H1 (cell line): ENCODE measurements around the gene CAPN3. TPM values are rescaled to one million over a fixed set of nuclear protein-coding genes. Genes with fewer than 3 reads are reported as not detected.

Experiments used
- CTCF ChIA-PET: fragments of 300-600 bp; sonication (Branson Sonifier 250); formaldehyde crosslinking; loops from one replicate; lab custom pipeline; 2021; ENCODE audit not compliant: partially characterized antibody; lab: Charles Lee
- POLR2A ChIA-PET: fragments of 300-600 bp; sonication (Branson Sonifier 250); formaldehyde crosslinking; loops from one replicate; lab custom pipeline; 2021; ENCODE audit warnings: inconsistent platforms; ENCODE audit not compliant: partially characterized antibody; lab: Charles Lee
- DNase-seq, 2 experiments: peaks; one replicate each; pipeline versions ENCODE4 v3.0.0 to v3.0.0-alpha.2; 2010 to 2022; ENCODE audit warnings: low spot score in 2 of 2, low read depth in 1 of 2, mixed read lengths in 1 of 2
- FAIRE-seq: peaks from 2 replicates; lab custom pipeline; 2011; peaks lifted over from hg19 to GRCh38; lab: Jason Lieb, UNC
- H2AFZ ChIP-seq: 2 replicates; pipeline ENCODE4 v1.8.1; 2012; ENCODE audit warnings: low read length, inconsistent platforms
- H2AK5ac ChIP-seq: 2 replicates; pipeline ENCODE4 v1.6.1; 2013; ENCODE audit warnings: low read depth, low read length
- H2BK120ac ChIP-seq: replicated peaks from 2 replicates; pipeline ENCODE3; 2013; ENCODE audit warnings: low read depth, low read length, inconsistent platforms
- H2BK12ac ChIP-seq: 2 replicates; pipeline ENCODE4 v1.6.1; 2013; ENCODE audit warnings: low read depth, low read length
- H2BK15ac ChIP-seq: 2 replicates; pipeline ENCODE4 v1.6.1; 2013; ENCODE audit warnings: low read length
- H2BK20ac ChIP-seq: 2 replicates; pipeline ENCODE4 v1.6.1; 2013; ENCODE audit warnings: low read length
- H2BK5ac ChIP-seq: 2 replicates; pipeline ENCODE4 v1.6.1; 2013; ENCODE audit warnings: low read depth, low read length
- H3K14ac ChIP-seq: 2 replicates; pipeline ENCODE4 v1.6.1; 2013; ENCODE audit warnings: inconsistent platforms; ENCODE audit not compliant: insufficient read length
- H3K18ac ChIP-seq: 2 replicates; pipeline ENCODE4 v1.6.1; 2013; ENCODE audit warnings: low read length; ENCODE audit errors: extremely low read depth
- H3K23ac ChIP-seq: 2 replicates; pipeline ENCODE4 v1.6.1; 2013; ENCODE audit warnings: inconsistent platforms; ENCODE audit not compliant: insufficient read length
- H3K23me2 ChIP-seq: 2 replicates; pipeline ENCODE4 v1.6.1; 2013; ENCODE audit warnings: low read depth, low read length
- H3K27ac ChIP-seq: 2 replicates; pipeline ENCODE4 v1.6.1; 2011; ENCODE audit warnings: low read depth, low read length, inconsistent platforms
- H3K27me3 ChIP-seq, 4 experiments: replicated peaks in 1 of 4; 1 replicate in 1 of 4; 2 replicates in 3 of 4; pipeline versions ENCODE4 v1.6.1 to v1.8.1; 2011 to 2013; ENCODE audit warnings: low read length in 3 of 4, mild to moderate bottlenecking in 3 of 4, inconsistent platforms in 2 of 4, mixed read lengths in 2 of 4, moderate library complexity in 1 of 4; ENCODE audit not compliant: control insufficient read depth in 3 of 4, insufficient read depth in 3 of 4; ENCODE audit errors: extremely low read depth in 1 of 4
- H3K36me3 ChIP-seq, 4 experiments: 2 replicates each; pipeline versions ENCODE4 v1.6.1 to v1.8.1; 2011 to 2013; ENCODE audit warnings: mild to moderate bottlenecking in 4 of 4, low read length in 3 of 4, moderate library complexity in 2 of 4, control low read depth in 1 of 4, inconsistent platforms in 1 of 4; ENCODE audit not compliant: insufficient read depth in 4 of 4, control insufficient read depth in 2 of 4
- H3K4ac ChIP-seq: replicated peaks from 2 replicates; pipeline ENCODE3; 2013; ENCODE audit warnings: low read length, low read depth, mixed read lengths, inconsistent platforms; ENCODE audit not compliant: insufficient read length
- H3K4me1 ChIP-seq, 4 experiments: replicated peaks in 1 of 4; 1 replicate in 1 of 4; 2 replicates in 3 of 4; pipeline versions ENCODE4 v1.6.1 to v1.8.1; 2011 to 2013; ENCODE audit warnings: low read length in 3 of 4, inconsistent platforms in 2 of 4, mixed read lengths in 1 of 4; ENCODE audit not compliant: insufficient read depth in 4 of 4, control insufficient read depth in 3 of 4
- H3K4me2 ChIP-seq, 2 experiments: 2 replicates each; pipeline versions ENCODE4 v1.6.1 to v1.8.1; 2011 to 2013; ENCODE audit warnings: low read depth in 2 of 2, low read length in 2 of 2, control low read depth in 1 of 2, inconsistent platforms in 1 of 2, mild to moderate bottlenecking in 1 of 2; ENCODE audit not compliant: insufficient read depth in 1 of 2
- H3K4me3 ChIP-seq, 4 experiments: fragments of 200-600, 300-600 bp in 1 of 4; sonication (generic), shearing (Covaris generic), sonication (Bioruptor Twin) in 1 of 4; 2 replicates each; pipeline versions ENCODE4 v1.5.1 to v1.8.1; 2011 to 2016; ENCODE audit warnings: low read length in 4 of 4, low read depth in 3 of 4, control low read depth in 2 of 4, inconsistent platforms in 2 of 4, mild to moderate bottlenecking in 2 of 4, mixed read lengths in 1 of 4, moderate library complexity in 1 of 4; ENCODE audit not compliant: insufficient read depth in 2 of 4; ENCODE audit errors: extremely low read depth in 1 of 4
- H3K56ac ChIP-seq: replicated peaks from 2 replicates; pipeline ENCODE3; 2013; ENCODE audit warnings: low read depth, mild to moderate bottlenecking, mixed read lengths, low read length, inconsistent platforms; ENCODE audit not compliant: insufficient read length
- H3K79me1 ChIP-seq: 2 replicates; pipeline ENCODE4 v1.6.1; 2013; ENCODE audit warnings: low read depth, low read length, control low read depth
- H3K79me2 ChIP-seq, 2 experiments: 2 replicates each; pipeline versions ENCODE4 v1.6.1 to v1.8.1; 2012 to 2013; ENCODE audit warnings: low read length in 2 of 2, mild to moderate bottlenecking in 2 of 2, inconsistent platforms in 1 of 2; ENCODE audit not compliant: insufficient read depth in 2 of 2, control insufficient read depth in 1 of 2
- H3K9ac ChIP-seq, 4 experiments: replicated peaks in 1 of 4; 1 replicate in 1 of 4; 2 replicates in 3 of 4; pipeline versions ENCODE4 v1.6.1 to v1.8.1; 2011 to 2013; ENCODE audit warnings: low read depth in 3 of 4, low read length in 3 of 4, control low read depth in 2 of 4, mild to moderate bottlenecking in 2 of 4, moderate library complexity in 2 of 4, inconsistent platforms in 1 of 4; ENCODE audit errors: extremely low read depth in 1 of 4
- H3K9me3 ChIP-seq, 2 experiments: 2 replicates each; pipeline versions ENCODE4 v1.6.1 to v1.8.1; 2012 to 2013; ENCODE audit warnings: mild to moderate bottlenecking in 2 of 2, moderate library complexity in 2 of 2, control low read depth in 1 of 2, inconsistent platforms in 1 of 2, low read depth in 1 of 2, low read length in 1 of 2, mixed read lengths in 1 of 2; ENCODE audit not compliant: insufficient read depth in 2 of 2
- H4K20me1 ChIP-seq, 2 experiments: replicated peaks in 1 of 2; 2 replicates each; pipeline versions ENCODE3 to v1.8.1; 2011 to 2013; ENCODE audit warnings: inconsistent platforms in 2 of 2, low read length in 2 of 2, mild to moderate bottlenecking in 1 of 2; ENCODE audit not compliant: insufficient read depth in 2 of 2, control insufficient read depth in 1 of 2
- H4K5ac ChIP-seq: 2 replicates; pipeline ENCODE4 v1.6.1; 2013; ENCODE audit warnings: low read length, low read depth, mixed read lengths, inconsistent platforms; ENCODE audit not compliant: insufficient read length
- H4K8ac ChIP-seq: 2 replicates; pipeline ENCODE4 v1.8.0; 2013; ENCODE audit warnings: mild to moderate bottlenecking, moderate library complexity, low read length, inconsistent platforms; ENCODE audit not compliant: insufficient read depth; ENCODE audit errors: extremely low read depth
- H4K91ac ChIP-seq: replicated peaks from 2 replicates; pipeline ENCODE3; 2013; ENCODE audit warnings: low read length, mixed read lengths, inconsistent platforms; ENCODE audit not compliant: insufficient read length
- BACH1 ChIP-seq: IDR thresholded peaks from 2 replicates; pipeline ENCODE4 v1.6.1; 2012; ENCODE audit warnings: low read length, improper control_type of control experiment
- CBX5 ChIP-seq: fragments of 300-800, 300-1000 bp; sonication (generic); IDR thresholded peaks from 2 replicates; pipeline ENCODE4 v1.7.1; 2016; ENCODE audit warnings: antibody characterized with exemption, low read length, low read depth
- CREB1 ChIP-seq: IDR thresholded peaks from 2 replicates; pipeline ENCODE4 v1.6.1; 2012; ENCODE audit warnings: inconsistent platforms
- CTBP2 ChIP-seq: IDR thresholded peaks from 2 replicates; pipeline ENCODE4 v1.7.0; 2011; ENCODE audit warnings: borderline replicate concordance, mild to moderate bottlenecking, moderate library complexity, mixed read lengths, low read length; ENCODE audit not compliant: insufficient read depth, insufficient read length
- GTF2F1 ChIP-seq: IDR thresholded peaks from 2 replicates; pipeline ENCODE4 v1.6.1; 2012; ENCODE audit warnings: low read depth, low read length, improper control_type of control experiment, borderline replicate concordance
- JUN ChIP-seq: IDR thresholded peaks from 2 replicates; pipeline ENCODE4 v1.6.1; 2011; ENCODE audit warnings: low read depth, mild to moderate bottlenecking, improper control_type of control experiment, low read length
- NANOG ChIP-seq: IDR thresholded peaks from 2 replicates; pipeline ENCODE4 v1.6.1; 2011; ENCODE audit warnings: low read length, low read depth, mild to moderate bottlenecking, inconsistent platforms; ENCODE audit not compliant: insufficient read depth, poor library complexity, severe bottlenecking
- TAF7 ChIP-seq: optimal IDR thresholded peaks from 2 replicates; pipeline ENCODE3; 2011; ENCODE audit warnings: low read depth, mild to moderate bottlenecking, inconsistent platforms, low read length, moderate library complexity, borderline replicate concordance
- USF2 ChIP-seq: IDR thresholded peaks from 2 replicates; pipeline ENCODE4 v1.6.1; 2011; ENCODE audit warnings: low read length, improper control_type of control experiment
- WGBS, 2 experiments: shearing (Covaris generic) in 1 of 2; methylation state at CpG; one replicate each; pipeline versions ENCODE4 v1.1.6 to v1.1.7; 2013 to 2015; ENCODE audit warnings: low lambda C conversion rate in 2 of 2, mixed read lengths in 2 of 2, inconsistent platforms in 1 of 2, low coverage in 1 of 2, missing lambda C conversion rate in 1 of 2; ENCODE audit not compliant: insufficient replicate concordance in 2 of 2, insufficient coverage in 1 of 2, insufficient read length in 1 of 2; ENCODE audit errors: extremely low coverage in 1 of 2, missing lambda C conversion rate in 1 of 2; 5-methylcytosine and 5-hydroxymethylcytosine counted together
- polyA plus RNA-seq, 7 experiments: library from polyadenylated mRNA; depleted of rRNA in 3 of 7; stranded (reverse) in 5 of 7; unstranded in 2 of 7; fragments of >200 nt in 5 of 7; fragments of 200-250 nt in 2 of 7; gene quantifications; 1 replicate in 5 of 7; 2 replicates in 1 of 7; 4 replicates in 1 of 7; pipeline versions ENCODE4 v1.2.1 to v1.2.3, GENCODE V29; 2011 to 2013; ENCODE audit warnings: missing spikeins in 2 of 7, mixed read lengths in 2 of 7
- total RNA-seq: library from RNA; stranded (reverse); fragmentation: NEBNext Ultra II Directional; extraction: Animal tissue kit (Norgen Biotek cat#: 25700); gene quantifications from 2 replicates; pipeline ENCODE4 v1.2.1, GENCODE V29; 2021
- TF ChIP-seq, protein P1 (sequence below): IDR thresholded peaks from 2 replicates; pipeline ENCODE4 v1.6.1; 2012; ENCODE audit warnings: inconsistent platforms

Gene CAPN3
- total and polyA plus RNA-seq, 2 of the 8 experiments (the other 6 are each of a cell fraction or from before 2014, with no cell fraction given): 0.80 to 2.1 TPM

DNA sequence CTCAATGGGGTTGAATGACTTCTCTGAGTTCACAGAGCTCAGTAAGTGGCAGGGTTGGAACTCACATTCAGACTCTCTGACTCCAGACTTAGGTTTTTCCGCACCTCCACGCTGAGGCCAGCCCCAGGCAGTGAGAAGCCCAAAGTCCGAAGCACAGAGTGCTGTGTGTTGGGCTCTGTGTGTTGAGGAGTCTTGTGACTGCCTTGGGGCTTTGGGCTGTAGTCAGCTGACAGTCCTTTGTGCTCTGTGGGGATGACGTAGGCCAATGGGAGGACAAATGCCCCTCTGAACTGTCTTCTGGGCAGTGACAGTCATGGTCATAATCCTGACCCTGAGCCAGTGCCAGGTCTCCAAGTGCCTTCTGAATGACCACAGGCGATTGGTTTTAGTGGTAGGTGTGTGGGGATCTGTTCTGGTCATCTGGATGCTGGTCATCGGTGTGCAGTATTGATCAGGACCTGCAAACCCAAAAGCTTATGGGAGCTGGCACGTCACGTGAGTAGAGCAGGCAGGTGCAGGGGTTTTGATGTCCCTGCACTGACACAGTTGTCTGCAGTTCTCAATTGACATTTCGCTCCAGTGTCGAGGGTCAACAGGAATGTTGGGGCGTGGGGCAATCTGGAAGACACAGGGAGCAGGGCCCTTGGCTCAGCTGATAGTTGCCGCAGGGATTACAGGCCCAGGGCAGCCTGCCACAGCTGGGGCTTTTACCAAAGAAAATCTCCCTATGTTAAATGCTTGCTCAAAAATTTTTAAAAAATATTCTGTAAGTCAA is 45.3 kb downstream of the CAPN3 start:
- Histone ChIP-seq H2AFZ (no peak overlapping the region), H3K4me1 (no peaks in the 10 kb centered on the region; a peak in 1 of 7 replicates), H2BK15ac (no peak overlapping the region), H2BK120ac (no peak overlapping the region), H2BK20ac (no peak overlapping the region), H4K8ac (no peak overlapping the region), H2BK5ac (no peak overlapping the region), H3K9ac (no peak overlapping the region), H3K79me2 (no peaks in the 10 kb centered on the region), H3K23ac (no peak overlapping the region), H4K91ac (no peak overlapping the region), H4K20me1 (no peaks in the 10 kb centered on the region), H2BK12ac (no peak overlapping the region), H3K9me3 (no peaks in the 10 kb centered on the region), H3K14ac (no peak overlapping the region), H3K4me3 (no peak overlapping the region), H3K56ac (no peak overlapping the region), H3K4me2 (no peak overlapping the region), H3K36me3 (no peaks in the 10 kb centered on the region), H4K5ac (no peak overlapping the region), H3K79me1 (no peaks in the 10 kb centered on the region), H3K27me3 (no peaks in the 10 kb centered on the region), H2AK5ac (no peak overlapping the region), H3K27ac (no peak overlapping the region), H3K4ac (no peak overlapping the region), H3K18ac (no peak overlapping the region), H3K23me2 (no peaks in the 10 kb centered on the region)
- ChIA-PET POLR2A (no interaction called here), CTCF (interaction anchor here (0.8 to 1.4 kb wide), 5 partner anchors 8 to 266 kb away, joined by 3 to 5 read pairs (median 3); no protein-coding TSS in a partner anchor)
- FAIRE-seq: no peak
- no peak for DNase-seq
- 86% methylated on average over 12 of the region's 12 CpGs; no CpG with 5 or more reads in 1 of the 2 experiments for WGBS, 2 experiments
- no peak for TF ChIP-seq TAF7
- TF ChIP-seq CREB1: no peak
- no peak for TF ChIP-seq GTF2F1
- TF ChIP-seq, protein P1, sequence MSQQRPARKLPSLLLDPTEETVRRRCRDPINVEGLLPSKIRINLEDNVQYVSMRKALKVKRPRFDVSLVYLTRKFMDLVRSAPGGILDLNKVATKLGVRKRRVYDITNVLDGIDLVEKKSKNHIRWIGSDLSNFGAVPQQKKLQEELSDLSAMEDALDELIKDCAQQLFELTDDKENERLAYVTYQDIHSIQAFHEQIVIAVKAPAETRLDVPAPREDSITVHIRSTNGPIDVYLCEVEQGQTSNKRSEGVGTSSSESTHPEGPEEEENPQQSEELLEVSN: no peak
- TF ChIP-seq CTBP2: no peak
- TF ChIP-seq JUN: no peak
- no peak for TF ChIP-seq NANOG
- no peak for TF ChIP-seq CBX5
- no peak for TF ChIP-seq BACH1
- TF ChIP-seq USF2: no peak
